Lower leg skin (tissue), 4 donors: Measurements from ENCODE around the gene FAM133A. TPM values are rescaled to one million over a fixed set of nuclear protein-coding genes. Genes with fewer than 3 reads are reported as not detected.

Experiments used
- DNase-seq, 2 donors: peaks; one replicate each; pipeline ENCODE4 v3.0.0-alpha.2; 2019; ENCODE audit warnings: low spot score in 2 of 2
- H3K4me3 ChIP-seq: fragments of 200-600 bp; sonication (generic); 2 replicates; pipeline ENCODE4 v1.5.1; 2017; ENCODE audit warnings: mild to moderate bottlenecking, low read depth; ENCODE audit not compliant: poor library complexity, severe bottlenecking
- POLR2A ChIP-seq, 2 donors: fragments of 450-650 bp; IDR thresholded peaks; one replicate each; pipeline ENCODE4 v1.6.1; 2016 to 2017; ENCODE audit warnings: antibody characterized with exemption in 2 of 2, mild to moderate bottlenecking in 1 of 2, moderate library complexity in 1 of 2
- WGBS, 2 donors: methylation state at CpG; one replicate each; pipeline ENCODE4 v1.1.5; 2018; 5-methylcytosine and 5-hydroxymethylcytosine counted together
- intact Hi-C: fragments of 100-400 bp; cut with DNase I; formaldehyde crosslinking; loops from one replicate; pipeline ENCODE4 v1.15.0; 2023; ENCODE audit warnings: low total_unique reads
- total RNA-seq, 4 donors: library from RNA; depleted of rRNA; stranded (reverse); fragments of >200 nt; gene quantifications; one replicate each; pipeline ENCODE4 v1.1.0, GENCODE V29; 2016
- TF ChIP-seq, protein P1 (sequence below), 3 donors: fragments of 450-650 bp; IDR thresholded peaks; one replicate each; pipeline ENCODE4 v1.5.1; 2016; ENCODE audit warnings: antibody characterized with exemption in 3 of 3, mild to moderate bottlenecking in 3 of 3, moderate library complexity in 2 of 3

The FAM133A gene
- total RNA-seq, 4 donors from 2014 or later: 0.12 TPM; not detected in 3

DNA sequence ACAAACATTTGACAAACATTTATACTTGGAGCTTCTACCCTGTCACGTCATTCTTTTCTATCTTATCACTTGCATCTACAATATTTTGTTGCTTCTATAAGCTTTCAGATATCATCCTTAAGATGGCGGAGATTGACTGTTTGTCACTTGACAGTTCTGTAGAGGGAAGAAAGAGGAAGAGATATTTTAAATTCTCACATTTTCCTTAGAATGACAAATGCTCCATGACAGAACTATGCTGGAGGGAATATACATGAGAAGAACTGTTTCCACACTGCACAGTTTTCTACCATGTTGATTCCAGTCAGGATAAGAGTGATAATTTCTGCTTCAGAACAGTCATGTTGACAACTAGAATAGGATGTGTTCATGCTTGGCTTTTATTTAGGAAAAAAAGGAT lies 29.7 kb downstream of the FAM133A start:
- no peak for DNase-seq
- WGBS, 2 donors: 56 to 74% methylated on average over 2 of the region's 2 CpGs
- intact Hi-C loops: no loop called here
- TF ChIP-seq, protein P1, sequence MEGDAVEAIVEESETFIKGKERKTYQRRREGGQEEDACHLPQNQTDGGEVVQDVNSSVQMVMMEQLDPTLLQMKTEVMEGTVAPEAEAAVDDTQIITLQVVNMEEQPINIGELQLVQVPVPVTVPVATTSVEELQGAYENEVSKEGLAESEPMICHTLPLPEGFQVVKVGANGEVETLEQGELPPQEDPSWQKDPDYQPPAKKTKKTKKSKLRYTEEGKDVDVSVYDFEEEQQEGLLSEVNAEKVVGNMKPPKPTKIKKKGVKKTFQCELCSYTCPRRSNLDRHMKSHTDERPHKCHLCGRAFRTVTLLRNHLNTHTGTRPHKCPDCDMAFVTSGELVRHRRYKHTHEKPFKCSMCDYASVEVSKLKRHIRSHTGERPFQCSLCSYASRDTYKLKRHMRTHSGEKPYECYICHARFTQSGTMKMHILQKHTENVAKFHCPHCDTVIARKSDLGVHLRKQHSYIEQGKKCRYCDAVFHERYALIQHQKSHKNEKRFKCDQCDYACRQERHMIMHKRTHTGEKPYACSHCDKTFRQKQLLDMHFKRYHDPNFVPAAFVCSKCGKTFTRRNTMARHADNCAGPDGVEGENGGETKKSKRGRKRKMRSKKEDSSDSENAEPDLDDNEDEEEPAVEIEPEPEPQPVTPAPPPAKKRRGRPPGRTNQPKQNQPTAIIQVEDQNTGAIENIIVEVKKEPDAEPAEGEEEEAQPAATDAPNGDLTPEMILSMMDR (IDR thresholded peaks at IDR 0.05): no peak
- TF ChIP-seq POLR2A (IDR thresholded peaks at IDR 0.05): no peak
- H3K4me3 ChIP-seq: no peak overlapping the region

DNA sequence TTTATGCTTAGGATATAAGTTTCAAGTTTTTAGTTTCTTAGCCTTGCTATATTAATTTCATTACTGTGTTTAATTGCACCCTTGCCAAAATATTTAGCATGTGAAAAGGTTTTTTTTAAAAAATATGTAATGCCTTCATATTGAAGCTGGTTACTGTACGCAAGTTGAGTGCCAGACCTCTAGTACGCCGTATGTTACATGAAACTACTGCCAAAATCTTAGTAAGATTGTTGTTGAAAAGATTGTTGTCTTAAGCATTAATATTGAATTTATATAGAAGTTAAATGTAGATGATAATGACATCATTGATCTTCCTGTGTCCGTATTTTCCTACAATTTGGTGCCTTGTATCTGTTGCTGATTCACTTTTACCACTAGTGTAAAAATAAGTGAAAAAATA lies 37.1 kb downstream of the FAM133A start:
- no peak overlapping the region for H3K4me3 ChIP-seq
- intact Hi-C loops: no loop called here
- DNase-seq: no peak
- TF ChIP-seq POLR2A (IDR thresholded peaks at IDR 0.05): no peak
- TF ChIP-seq, protein P1 (IDR thresholded peaks at IDR 0.05): no peak
- 56 to 78% methylated on average over 4 of the region's 4 CpGs for WGBS, 2 donors

DNA sequence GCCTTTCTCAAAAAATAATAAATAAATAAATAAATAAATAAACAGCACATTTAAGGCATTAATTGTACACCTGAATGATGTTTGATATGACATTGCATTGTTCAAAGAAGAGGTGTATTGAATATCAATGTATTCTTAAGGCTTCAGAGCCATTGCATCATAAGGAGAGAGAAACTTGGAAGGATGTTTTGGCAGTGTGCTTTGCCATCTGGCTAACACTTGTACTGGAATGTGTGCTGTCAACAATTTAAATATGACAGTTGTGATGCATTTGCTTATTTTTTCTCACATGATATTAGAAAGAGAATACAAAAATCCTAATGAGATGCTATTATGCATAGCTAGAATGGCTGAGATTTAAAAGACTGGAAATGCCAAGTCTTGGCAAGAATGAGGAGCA lies 67.8 kb downstream of the FAM133A start:
- intact Hi-C loops: no loop called here
- H3K4me3 ChIP-seq: no peak overlapping the region
- TF ChIP-seq, protein P1 (IDR thresholded peaks at IDR 0.05): no peak
- TF ChIP-seq POLR2A (IDR thresholded peaks at IDR 0.05): no peak
- DNase-seq: no peak

DNA sequence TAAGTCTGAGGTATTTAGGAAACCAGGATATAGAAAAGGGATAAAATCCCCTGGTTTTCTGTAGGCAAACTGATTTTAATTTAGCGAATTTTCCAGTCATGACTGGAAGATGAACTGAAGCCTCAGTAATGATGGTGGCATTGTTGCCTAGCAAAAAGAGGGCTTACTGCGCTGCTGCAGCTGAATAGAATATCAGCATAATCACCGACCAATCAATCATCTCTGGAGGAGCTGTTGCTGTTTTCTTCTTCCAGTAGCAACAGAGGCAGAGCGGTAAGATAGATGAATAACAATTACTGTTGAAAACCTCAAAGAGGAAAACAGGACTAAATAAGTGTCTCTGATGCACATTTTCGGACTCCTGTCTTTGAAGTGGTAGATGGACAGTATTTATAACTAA lies 86.2 kb downstream of the FAM133A start:
- intact Hi-C loops: no loop called here
- TF ChIP-seq, protein P1 (IDR thresholded peaks at IDR 0.05): no peak
- no peak for TF ChIP-seq POLR2A (IDR thresholded peaks at IDR 0.05)
- H3K4me3 ChIP-seq: no peak overlapping the region
- WGBS, 2 donors: 79 to 83% methylated on average over 5 of the region's 5 CpGs
- DNase-seq: no peak

Other genes starting within 250 kb of the FAM133A start
- gene NAP1L3, start 628 bp upstream of the FAM133A start, total RNA-seq: 1 to 10 TPM in 2 of 4 donors, under 1 TPM in 2; 0.11 to 2.3 (median 1.0) TPM